Measurements from ENCODE around the gene ABCC1.

- TF ChIP-seq CTCF (conservative IDR thresholded peaks at IDR 0.05; ENCODE audit: low read depth, low read length): no peak
- TF ChIP-seq EZH2 (IDR thresholded peaks at IDR 0.05; ENCODE audit: borderline replicate concordance, low read depth, low read length, poor library complexity, severe bottlenecking): no peak
Measured at GRCh38 chr16:16158741-16159374, 209.4 kb downstream of the ABCC1 start.
